Tibial artery (tissue), 4 donors: ENCODE data around the gene TCF19.
"Not testable (repeated sequence)": the region's sequence is repeated elsewhere in the genome, so short reads cannot be mapped to it uniquely, and the experiment has no call there.

Experiments
- DNase-seq, 2 donors: peaks; one replicate each; pipeline ENCODE4 v3.0.0-alpha.2; 2019
- H3K27ac ChIP-seq, 2 donors: fragments of 200-600 bp; sonication (generic) in 1 of 2; 1 replicate in 1 of 2; 2 replicates in 1 of 2; pipeline ENCODE4 v1.5.1; 2018 to 2019; ENCODE audit warnings: mild to moderate bottlenecking in 1 of 2
- H3K27me3 ChIP-seq, 2 donors: fragments of 200-600 bp; sonication (generic) in 1 of 2; one replicate each; pipeline versions ENCODE4 v1.5.1 to v1.6.0; 2016 to 2019
- H3K36me3 ChIP-seq, 3 donors: fragments of 200-600 bp; sonication (generic) in 2 of 3; one replicate each; pipeline ENCODE4 v1.5.1; 2016 to 2019; ENCODE audit warnings: mild to moderate bottlenecking in 2 of 3
- H3K4me1 ChIP-seq, 4 donors: fragments of 200-600 bp; sonication (generic) in 2 of 4; 1 replicate in 3 of 4; 2 replicates in 1 of 4; pipeline ENCODE4 v1.5.1; 2016 to 2019
- H3K4me3 ChIP-seq, 2 donors: fragments of 200-600 bp; sonication (generic) in 1 of 2; 1 replicate in 1 of 2; 2 replicates in 1 of 2; pipeline ENCODE4 v1.5.1; 2018 to 2019; ENCODE audit warnings: mild to moderate bottlenecking in 2 of 2
- H3K9me3 ChIP-seq, 3 donors: fragments of 200-600 bp; sonication (generic) in 1 of 3; one replicate each; pipeline ENCODE4 v1.5.1; 2016 to 2019
- intact Hi-C: fragments of 100-400 bp; cut with DNase I; formaldehyde crosslinking; loops from one replicate; pipeline ENCODE4 v1.15.0; 2023; ENCODE audit warnings: low total_unique reads
- TF ChIP-seq, protein P1 (sequence below), 2 experiments: fragments of 200-600 bp in 1 of 2; fragments of 450-650 bp in 1 of 2; IDR thresholded peaks; one replicate each; pipeline ENCODE4 v1.5.1; 2017 to 2019; ENCODE audit warnings: antibody characterized with exemption in 2 of 2, mild to moderate bottlenecking in 1 of 2, moderate library complexity in 1 of 2

The TCF19 gene

DNA sequence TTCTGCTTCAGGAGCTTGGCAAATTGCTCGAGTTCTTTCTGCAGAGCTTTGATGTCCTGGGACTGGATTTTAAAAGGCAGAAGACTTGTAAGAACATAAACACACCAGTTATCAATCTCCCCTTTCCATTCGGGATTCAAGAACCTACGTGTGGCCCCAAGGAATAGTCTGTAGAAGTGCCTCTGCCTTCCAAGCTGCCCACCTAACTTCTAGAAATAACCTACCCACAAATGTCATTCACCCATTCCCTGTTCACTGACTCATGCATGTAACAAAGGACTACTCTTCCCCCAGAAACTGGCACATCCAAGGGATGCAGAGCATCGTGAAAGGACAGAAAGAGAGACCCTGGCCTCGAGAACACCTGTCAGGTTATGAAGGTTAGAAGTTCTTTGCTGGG lies 7.6 kb downstream of the TCF19 start:
- TF ChIP-seq, protein P1, sequence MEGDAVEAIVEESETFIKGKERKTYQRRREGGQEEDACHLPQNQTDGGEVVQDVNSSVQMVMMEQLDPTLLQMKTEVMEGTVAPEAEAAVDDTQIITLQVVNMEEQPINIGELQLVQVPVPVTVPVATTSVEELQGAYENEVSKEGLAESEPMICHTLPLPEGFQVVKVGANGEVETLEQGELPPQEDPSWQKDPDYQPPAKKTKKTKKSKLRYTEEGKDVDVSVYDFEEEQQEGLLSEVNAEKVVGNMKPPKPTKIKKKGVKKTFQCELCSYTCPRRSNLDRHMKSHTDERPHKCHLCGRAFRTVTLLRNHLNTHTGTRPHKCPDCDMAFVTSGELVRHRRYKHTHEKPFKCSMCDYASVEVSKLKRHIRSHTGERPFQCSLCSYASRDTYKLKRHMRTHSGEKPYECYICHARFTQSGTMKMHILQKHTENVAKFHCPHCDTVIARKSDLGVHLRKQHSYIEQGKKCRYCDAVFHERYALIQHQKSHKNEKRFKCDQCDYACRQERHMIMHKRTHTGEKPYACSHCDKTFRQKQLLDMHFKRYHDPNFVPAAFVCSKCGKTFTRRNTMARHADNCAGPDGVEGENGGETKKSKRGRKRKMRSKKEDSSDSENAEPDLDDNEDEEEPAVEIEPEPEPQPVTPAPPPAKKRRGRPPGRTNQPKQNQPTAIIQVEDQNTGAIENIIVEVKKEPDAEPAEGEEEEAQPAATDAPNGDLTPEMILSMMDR (IDR thresholded peaks at IDR 0.05), result no peak
- Histone ChIP-seq H3K27ac (no peak overlapping the region), H3K4me1 (no peaks in the 10 kb centered on the region), H3K9me3 (no peaks in the 10 kb centered on the region), H3K27me3 (no peaks in the 10 kb centered on the region), H3K36me3 (peaks cover 0 to 15% (median 0%) of the 10 kb centered on the region in 3 donors), H3K4me3 (no peak overlapping the region)
- intact Hi-C loops, result no loop called here
- no peak for DNase-seq

DNA sequence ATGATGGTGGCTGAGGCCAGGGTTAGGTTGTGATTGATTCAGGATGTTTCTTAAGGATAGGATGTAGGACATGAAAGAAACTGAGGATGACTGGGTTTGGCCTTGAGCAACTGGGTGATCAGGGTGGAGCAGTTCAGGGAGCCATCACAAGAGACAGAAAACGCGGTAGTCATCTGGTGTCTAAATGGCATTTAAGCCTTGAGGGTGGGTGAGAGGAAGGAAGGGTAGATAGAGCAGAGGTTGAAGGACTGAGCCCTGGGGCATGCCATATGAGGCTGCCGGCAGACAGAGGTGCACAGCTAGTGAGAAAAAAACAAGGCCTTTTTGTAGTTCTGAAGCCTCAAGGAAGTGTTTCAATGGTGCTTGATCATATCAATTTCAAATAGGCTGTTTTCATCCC lies 10.2 kb downstream of the TCF19 start:
- H3K27me3 ChIP-seq, result no peaks in the 10 kb centered on the region
- H3K4me3 ChIP-seq, result no peak overlapping the region
- no peaks in the 10 kb centered on the region for H3K36me3 ChIP-seq
- no peak for DNase-seq
- TF ChIP-seq, protein P1 (IDR thresholded peaks at IDR 0.05), result no peak
- H3K27ac ChIP-seq, result no peak overlapping the region
- no peaks in the 10 kb centered on the region for H3K4me1 ChIP-seq
- intact Hi-C loops, result no loop called here
- no peaks in the 10 kb centered on the region for H3K9me3 ChIP-seq

DNA sequence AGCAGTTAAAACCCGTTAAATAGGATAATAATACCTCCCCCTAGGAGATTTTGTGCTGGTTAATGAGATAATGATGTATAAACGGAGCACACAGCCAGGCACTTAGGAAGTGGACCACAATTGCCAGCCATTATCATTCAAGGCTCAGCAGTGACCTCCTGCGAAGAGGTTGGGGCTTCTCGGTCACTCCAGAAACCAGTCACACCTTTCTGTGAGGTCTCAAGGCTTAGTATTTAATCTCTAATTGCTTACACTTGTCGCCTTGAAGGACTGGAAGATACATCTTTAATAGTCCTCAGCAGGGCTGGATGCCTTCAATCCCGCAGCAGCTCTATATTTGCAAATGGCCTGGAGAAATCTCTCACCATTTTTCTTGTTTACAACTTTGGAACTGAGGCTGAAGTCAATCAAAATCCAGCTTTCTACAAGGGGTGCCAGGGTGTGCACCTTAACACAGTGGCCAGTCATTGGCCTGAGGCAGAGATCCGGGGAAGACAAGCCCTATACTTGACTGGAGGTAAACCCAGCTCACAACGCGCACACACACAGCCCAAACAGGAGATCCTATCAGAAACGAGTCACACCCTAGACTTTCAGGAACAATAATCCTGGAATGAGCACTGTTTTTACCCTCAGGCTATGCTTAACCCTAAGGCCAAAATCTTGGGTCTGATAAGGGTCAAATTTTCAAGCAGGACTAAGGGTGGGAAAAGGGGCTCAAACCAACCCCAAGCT lies 10.9 kb downstream of the TCF19 start:
- intact Hi-C loops, result no loop called here
- DNase-seq, result no peak
- H3K36me3 ChIP-seq, result no peaks in the 10 kb centered on the region
- no peak overlapping the region for H3K4me3 ChIP-seq
- H3K9me3 ChIP-seq, result no peaks in the 10 kb centered on the region
- no peaks in the 10 kb centered on the region for H3K27me3 ChIP-seq
- no peaks in the 10 kb centered on the region for H3K4me1 ChIP-seq
- TF ChIP-seq, protein P1 (IDR thresholded peaks at IDR 0.05), result no peak
- H3K27ac ChIP-seq, result no peak overlapping the region

DNA sequence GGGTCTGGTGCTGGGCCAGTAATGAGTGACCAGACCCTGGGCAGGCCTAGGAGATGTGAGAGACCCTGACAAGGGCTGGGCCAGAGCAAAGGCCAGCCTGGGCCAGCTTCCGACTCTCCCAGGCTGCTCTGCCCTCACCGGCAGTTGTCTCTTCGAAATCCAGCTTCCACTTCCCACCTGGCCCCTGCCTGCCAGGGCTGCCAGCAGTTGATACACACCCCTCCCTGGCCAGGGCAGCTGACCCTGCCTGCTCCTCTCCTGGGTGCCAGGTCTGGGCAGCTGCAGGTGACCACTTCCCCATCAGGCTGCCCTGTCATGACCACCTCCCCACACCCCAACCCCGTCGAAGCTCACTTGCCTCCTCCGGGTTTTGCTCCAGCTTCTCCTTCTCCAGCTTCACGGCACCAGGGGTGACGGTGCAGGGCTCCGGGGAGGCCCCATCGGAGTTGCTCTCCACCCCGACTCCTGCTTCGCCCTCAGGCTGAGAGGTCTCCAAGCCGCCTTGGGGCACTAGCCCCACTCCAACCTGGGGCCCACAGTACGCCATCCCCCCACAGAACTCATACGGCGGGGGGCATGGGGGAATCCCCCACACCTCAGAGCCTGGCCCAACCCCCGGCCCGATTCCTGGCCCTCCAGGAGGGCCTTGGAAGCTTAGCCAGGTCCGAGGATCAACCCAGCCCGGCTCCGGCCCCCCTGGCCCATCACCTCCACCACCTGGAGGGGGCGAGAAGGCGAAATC lies 11.6 kb downstream of the TCF19 start:
- H3K4me3 ChIP-seq, H3K27ac ChIP-seq, H3K36me3 ChIP-seq, H3K9me3 ChIP-seq, H3K27me3 ChIP-seq, DNase-seq, intact Hi-C loops, H3K4me1 ChIP-seq: not testable (repeated sequence)

DNA sequence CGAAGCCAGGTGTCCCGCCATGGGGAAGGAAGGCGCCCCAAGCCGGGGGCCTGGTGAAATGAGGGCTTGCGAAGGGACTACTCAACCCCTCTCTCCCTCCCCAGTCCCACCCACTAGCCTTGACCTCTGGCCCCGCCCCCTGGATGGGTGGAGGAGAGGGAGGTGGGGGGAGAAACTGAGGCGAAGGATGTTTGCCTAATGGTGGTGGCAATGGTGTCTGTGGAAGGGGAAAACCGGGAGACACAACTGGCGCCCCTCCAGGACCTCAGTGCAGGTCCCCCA lies 12.2 kb downstream of the TCF19 start, which contains the start of gene POU5F1:
Gene POU5F1 (minus strand): TSS at position 83 of the 282 bp plus-strand sequence. CDS start 62 bp downstream, at position 21.
- DNase-seq, result no peak
- no peaks in the 10 kb centered on the region for H3K9me3 ChIP-seq
- H3K36me3 ChIP-seq, result no peaks in the 10 kb centered on the region
- TF ChIP-seq, protein P1 (IDR thresholded peaks at IDR 0.05), result no peak
- no peak within 1 kb of the TSS for H3K4me3 ChIP-seq
- no peaks in the 10 kb centered on the region for H3K27me3 ChIP-seq
- no peaks in the 10 kb centered on the region for H3K4me1 ChIP-seq
- intact Hi-C loops, result no loop called here
- H3K27ac ChIP-seq, result no peak within 1 kb of the TSS

DNA sequence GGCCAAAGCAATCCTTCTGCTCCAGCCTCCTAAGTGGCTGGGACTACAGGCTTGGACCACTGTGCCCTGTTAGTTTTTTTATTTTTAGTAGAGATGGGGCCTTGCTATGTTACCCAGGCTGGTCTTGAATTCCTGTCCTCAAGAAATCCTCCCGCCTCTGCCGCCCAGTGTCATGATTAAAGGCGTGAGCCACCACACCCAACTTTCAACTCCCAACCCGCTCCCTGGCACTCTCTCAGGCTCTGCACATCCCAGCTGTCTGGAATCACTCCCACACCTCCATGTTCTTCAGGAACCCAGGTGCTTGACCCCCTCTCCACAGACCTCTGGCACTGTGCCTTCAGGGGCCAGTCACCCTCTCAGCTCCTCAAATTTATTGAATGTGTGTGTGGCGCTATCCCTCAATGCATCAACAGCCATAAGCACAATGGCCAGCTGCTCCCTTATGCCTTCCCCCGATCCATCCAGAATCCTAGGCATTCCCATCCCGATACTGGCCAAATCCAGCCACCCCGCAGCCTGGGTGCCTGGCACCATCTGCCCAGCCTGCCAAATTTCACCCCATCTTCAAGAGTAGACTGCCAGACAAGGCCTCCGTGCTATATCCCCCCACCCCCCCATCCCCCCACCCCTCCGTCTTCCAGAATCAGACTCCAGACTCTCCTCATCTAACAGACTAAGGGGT lies 12.7 kb downstream of the TCF19 start:
- Histone ChIP-seq H3K36me3 (no peaks in the 10 kb centered on the region), H3K27ac (no peak overlapping the region), H3K4me3 (no peak overlapping the region), H3K9me3 (no peaks in the 10 kb centered on the region), H3K27me3 (no peaks in the 10 kb centered on the region), H3K4me1 (no peaks in the 10 kb centered on the region)
- TF ChIP-seq, protein P1 (IDR thresholded peaks at IDR 0.05), result no peak
- intact Hi-C loops, result no loop called here
- no peak for DNase-seq
